C4-2B (cell line): ENCODE measurements around the gene KRTAP10-5.

Experiments used
- CTCF ChIP-seq: fragments of 450-650 bp; conservative IDR thresholded peaks from 2 replicates; pipeline ENCODE4 v1.5.1; 2017; ENCODE audit warnings: mild to moderate bottlenecking
- ZFX ChIP-seq: fragments of 450-650 bp; IDR thresholded peaks from 2 replicates; pipeline ENCODE4 v1.6.1; 2017

- TF ChIP-seq CTCF (no peak), ZFX (no peak)
Measured at GRCh38 chr21:44557491-44558328, 22.7 kb downstream of the KRTAP10-5 start.
